Measurements from ENCODE around the gene NLRP6. TPM values are rescaled to one million over a fixed set of nuclear protein-coding genes. Genes with fewer than 3 reads are reported as not detected.

The NLRP6 gene
- total and polyA plus RNA-seq, 2 donors (not counting 1 experiment from before 2014, with no cell fraction given), result 1.4 to 2.7 TPM

DNA sequence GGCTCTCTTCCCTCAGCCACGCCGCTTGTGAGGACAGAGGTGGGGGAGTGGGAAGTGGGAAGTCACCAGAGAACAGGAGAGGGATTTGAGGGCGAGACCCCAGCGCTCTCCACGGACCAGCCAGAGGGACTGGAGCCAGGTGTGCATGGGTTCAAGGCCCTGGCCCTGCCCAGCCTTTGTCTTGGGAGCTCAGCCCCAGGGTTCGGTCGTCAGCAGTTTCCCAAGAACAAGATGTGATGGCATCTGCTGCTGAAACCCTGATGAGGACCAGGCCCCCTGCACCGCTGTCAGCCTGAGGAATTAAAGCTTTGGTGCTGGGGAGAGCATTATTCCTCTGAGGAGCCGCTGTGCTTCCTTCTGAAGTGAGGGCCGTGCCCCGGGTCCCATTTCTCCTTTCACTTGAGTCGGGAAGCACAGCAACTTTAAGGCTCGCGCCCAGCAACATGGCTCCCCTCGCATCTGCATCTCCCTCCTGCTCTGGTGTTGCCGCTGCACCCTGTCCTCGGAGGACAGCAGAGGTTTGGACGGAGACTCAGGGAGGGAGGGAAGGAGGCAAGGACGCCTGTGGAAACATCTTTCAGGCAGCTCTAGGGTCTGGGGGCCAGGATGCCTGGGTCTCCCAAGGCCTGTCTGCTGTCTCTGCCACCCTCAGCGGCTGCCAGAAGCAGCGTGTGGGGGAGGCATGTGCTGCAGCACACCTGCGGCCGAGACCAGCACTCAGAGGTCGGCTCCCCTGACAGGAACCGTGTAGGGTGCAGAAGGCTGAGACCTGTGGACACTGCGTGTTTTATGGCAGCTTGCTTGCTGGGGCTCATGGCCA is 17.4 kb downstream of the NLRP6 start:
- no peak overlapping the region for H3K4me3 Mint-ChIP-seq
- Histone ChIP-seq H3K27ac (ENCODE audit: low read length in 2 of 2) (no peak overlapping the region), H3K4me1 (ENCODE audit: control insufficient read depth in 2 of 2, insufficient read depth in 2 of 2, low read length in 2 of 2) (no peaks in the 10 kb centered on the region), H2AFZ (ENCODE audit: insufficient read depth, low read depth, low read length, poor library complexity, severe bottlenecking) (no peak overlapping the region), H3K79me2 (ENCODE audit: control insufficient read depth, insufficient read depth, low read length) (no peaks in the 10 kb centered on the region), H3K27me3 (replicated peaks in 1 of 4; ENCODE audit: control extremely low read depth in 1 of 4, control insufficient read depth in 3 of 4, insufficient read depth in 4 of 4, low read length in 3 of 4) (peaks cover 0 to 15% (median 1%) of the 10 kb centered on the region in 4 experiments), H3K4me2 (replicated peaks; ENCODE audit: low read depth, low read length, poor library complexity, severe bottlenecking) (no peak overlapping the region), H3K9me3 (ENCODE audit: control extremely low read depth in 1 of 3, control insufficient read depth in 2 of 3, insufficient read depth in 1 of 3, low read length in 2 of 3) (no peaks in the 10 kb centered on the region), H3K4me3 (ENCODE audit: control extremely low read depth in 1 of 5, extremely low read depth in 1 of 5, insufficient read depth in 1 of 5, low read depth in 2 of 5, low read length in 4 of 5) (no peak overlapping the region), H3K9ac (ENCODE audit: low read length) (no peak overlapping the region), H3K36me3 (replicated peaks in 1 of 2; ENCODE audit: control extremely low read depth in 1 of 2, control insufficient read depth in 1 of 2, extremely low read depth in 1 of 2, insufficient read depth in 2 of 2, low read length in 1 of 2) (no peaks in the 10 kb centered on the region), H4K20me1 (ENCODE audit: control insufficient read depth, insufficient read depth, low read length, poor library complexity, severe bottlenecking) (no peaks in the 10 kb centered on the region)
- no peak overlapping the region for H3K27ac Mint-ChIP-seq
- DNase-seq (no peak), ATAC-seq (ENCODE audit: low read depth) (no peak)
- no peaks in the 10 kb centered on the region for H3K9me3 Mint-ChIP-seq (ENCODE audit: insufficient read depth)
- intact Hi-C loops (cut with micrococcal nuclease), result no loop called here
- ChIA-PET CTCF (interaction anchor here (1.1 kb wide), 1 partner anchor 9 kb away, joined by 3 read pairs; no protein-coding TSS in a partner anchor), POLR2A (interaction anchor here (0.6 kb wide), 1 partner anchor 34 kb away, joined by 3 read pairs; no protein-coding TSS in a partner anchor)
- TF ChIP-seq EZH2 (IDR thresholded peaks at IDR 0.05; ENCODE audit: borderline replicate concordance, insufficient read depth, low read depth, low read length, poor library complexity, severe bottlenecking), result no peak
- TF ChIP-seq, protein P1, sequence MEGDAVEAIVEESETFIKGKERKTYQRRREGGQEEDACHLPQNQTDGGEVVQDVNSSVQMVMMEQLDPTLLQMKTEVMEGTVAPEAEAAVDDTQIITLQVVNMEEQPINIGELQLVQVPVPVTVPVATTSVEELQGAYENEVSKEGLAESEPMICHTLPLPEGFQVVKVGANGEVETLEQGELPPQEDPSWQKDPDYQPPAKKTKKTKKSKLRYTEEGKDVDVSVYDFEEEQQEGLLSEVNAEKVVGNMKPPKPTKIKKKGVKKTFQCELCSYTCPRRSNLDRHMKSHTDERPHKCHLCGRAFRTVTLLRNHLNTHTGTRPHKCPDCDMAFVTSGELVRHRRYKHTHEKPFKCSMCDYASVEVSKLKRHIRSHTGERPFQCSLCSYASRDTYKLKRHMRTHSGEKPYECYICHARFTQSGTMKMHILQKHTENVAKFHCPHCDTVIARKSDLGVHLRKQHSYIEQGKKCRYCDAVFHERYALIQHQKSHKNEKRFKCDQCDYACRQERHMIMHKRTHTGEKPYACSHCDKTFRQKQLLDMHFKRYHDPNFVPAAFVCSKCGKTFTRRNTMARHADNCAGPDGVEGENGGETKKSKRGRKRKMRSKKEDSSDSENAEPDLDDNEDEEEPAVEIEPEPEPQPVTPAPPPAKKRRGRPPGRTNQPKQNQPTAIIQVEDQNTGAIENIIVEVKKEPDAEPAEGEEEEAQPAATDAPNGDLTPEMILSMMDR (IDR thresholded peaks at IDR 0.05), result no peak
- 92% methylated on average over 25 of the region's 26 CpGs for WGBS (ENCODE audit: insufficient coverage)
- H3K27me3 Mint-ChIP-seq, result peaks cover 7% of the 10 kb centered on the region
- peaks cover 8% of the 10 kb centered on the region for H3K4me1 Mint-ChIP-seq

Measured in B cell (primary cell).